Epithelial cell of prostate (primary cell): ENCODE results near the gene MFAP4.

Experiments
- DNase-seq: peaks from one replicate; pipeline ENCODE4 v3.0.0-alpha.2; 2011; ENCODE audit warnings: low read depth, low spot score
- H3K27ac ChIP-seq: fragments of 450-650 bp; 2 replicates; pipeline ENCODE4 v1.5.1; 2017; ENCODE audit warnings: mild to moderate bottlenecking

The MFAP4 gene

GRCh38 chr17:19410875-19411620 lies 24.1 kb upstream of the MFAP4 start, which contains the start of gene RNF112:
Gene RNF112 (plus strand): TSS chr17:19411232. CDS start chr17:19411409, 177 bp downstream.
- DNase-seq, result no peak
- H3K27ac ChIP-seq, result no peak within 1 kb of the TSS

- DNase-seq, result no peak
- no peak overlapping the region for H3K27ac ChIP-seq
Observed at GRCh38 chr17:19410091-19410490, 23.1 kb upstream of the MFAP4 start.

- DNase-seq, result peak; percentile 60
- no peak overlapping the region for H3K27ac ChIP-seq
Observed at GRCh38 chr17:19409509-19409908, 22.5 kb upstream of the MFAP4 start.

GRCh38 chr17:19409066-19409465 lies 22.1 kb upstream of the MFAP4 start:
- H3K27ac ChIP-seq, result no peak overlapping the region
- no peak for DNase-seq

GRCh38 chr17:19408346-19408710 lies 21.3 kb upstream of the MFAP4 start:
- no peak for DNase-seq
- no peak overlapping the region for H3K27ac ChIP-seq

- H3K27ac ChIP-seq, result no peak overlapping the region
- no peak for DNase-seq
Observed at GRCh38 chr17:19407601-19408345, 20.8 kb upstream of the MFAP4 start.

- H3K27ac ChIP-seq, result no peak overlapping the region
- DNase-seq, result no peak
Observed at GRCh38 chr17:19405114-19405513, 18.1 kb upstream of the MFAP4 start.

- H3K27ac ChIP-seq, result no peak overlapping the region
- no peak for DNase-seq
Observed at GRCh38 chr17:19404264-19404663, 17.3 kb upstream of the MFAP4 start.

- no peak overlapping the region for H3K27ac ChIP-seq
- DNase-seq, result no peak
Observed at GRCh38 chr17:19403021-19403420, 16.0 kb upstream of the MFAP4 start.

- no peak overlapping the region for H3K27ac ChIP-seq
- DNase-seq, result no peak
Observed at GRCh38 chr17:19402171-19402570, 15.2 kb upstream of the MFAP4 start.

- H3K27ac ChIP-seq, result no peak overlapping the region
- DNase-seq, result no peak
Observed at GRCh38 chr17:19401321-19402010, 14.5 kb upstream of the MFAP4 start.

- DNase-seq, result no peak
- H3K27ac ChIP-seq, result no peak overlapping the region
Observed at GRCh38 chr17:19399750-19400450, 12.9 kb upstream of the MFAP4 start.

GRCh38 chr17:19398301-19399181 lies 11.6 kb upstream of the MFAP4 start:
- H3K27ac ChIP-seq, result peak overlapping the region; percentile 37
- DNase-seq, result no peak

- DNase-seq, result no peak
- peak overlapping the region; percentile 37 for H3K27ac ChIP-seq
Observed at GRCh38 chr17:19397556-19398041, 10.6 kb upstream of the MFAP4 start.

- H3K27ac ChIP-seq, result no peak overlapping the region
- no peak for DNase-seq
Observed at GRCh38 chr17:19392303-19392702, 5.3 kb upstream of the MFAP4 start.

- no peak overlapping the region for H3K27ac ChIP-seq
- no peak for DNase-seq
Observed at GRCh38 chr17:19391432-19391831, 4.4 kb upstream of the MFAP4 start.

- DNase-seq, result no peak
- no peak overlapping the region for H3K27ac ChIP-seq
Observed at GRCh38 chr17:19390951-19391350, 4.0 kb upstream of the MFAP4 start.

- H3K27ac ChIP-seq, result no peak overlapping the region
- DNase-seq, result no peak
Observed at GRCh38 chr17:19388791-19389785, 2.1 kb upstream of the MFAP4 start.
